H9 (cell line): Measurements from ENCODE around the gene KRTAP6-3. TPM values are rescaled to one million over a fixed set of nuclear protein-coding genes. Genes with fewer than 3 reads are reported as not detected.

Source experiments
- DNase-seq: peaks from one replicate; pipeline ENCODE4 v3.0.0-alpha.2; 2017
- H2AFZ ChIP-seq: one replicate; pipeline ENCODE4 v1.6.1; 2013; ENCODE audit warnings: mild to moderate bottlenecking, low read length, control low read depth, moderate library complexity
- H2AK5ac ChIP-seq: 2 replicates; pipeline ENCODE4 v1.6.1; 2013; ENCODE audit warnings: low read length, control low read depth, mixed read lengths; ENCODE audit not compliant: insufficient read length
- H2BK120ac ChIP-seq: one replicate; pipeline ENCODE4 v1.6.1; 2013; ENCODE audit warnings: low read depth, mild to moderate bottlenecking, low read length, control low read depth, inconsistent platforms; ENCODE audit not compliant: poor library complexity, severe bottlenecking
- H2BK12ac ChIP-seq: 2 replicates; pipeline ENCODE4 v1.6.1; 2013; ENCODE audit warnings: low read length, control low read depth, mixed read lengths, low read depth; ENCODE audit not compliant: insufficient read length
- H2BK15ac ChIP-seq: 2 replicates; pipeline ENCODE4 v1.6.1; 2013; ENCODE audit warnings: low read depth, low read length, control low read depth
- H2BK20ac ChIP-seq: one replicate; pipeline ENCODE4 v1.6.1; 2013; ENCODE audit warnings: low read depth, mild to moderate bottlenecking, low read length, control low read depth, inconsistent platforms; ENCODE audit not compliant: poor library complexity, severe bottlenecking
- H2BK5ac ChIP-seq: 2 replicates; pipeline ENCODE4 v1.6.1; 2013; ENCODE audit warnings: low read length, control low read depth, mixed read lengths; ENCODE audit not compliant: insufficient read length
- H3K14ac ChIP-seq: 2 replicates; pipeline ENCODE4 v1.6.1; 2013; ENCODE audit warnings: low read length, control low read depth; ENCODE audit not compliant: insufficient read depth
- H3K18ac ChIP-seq: 2 replicates; pipeline ENCODE4 v1.6.1; 2013; ENCODE audit warnings: low read depth, mild to moderate bottlenecking, mixed read lengths, low read length, control low read depth; ENCODE audit not compliant: insufficient read length
- H3K23ac ChIP-seq: 2 replicates; pipeline ENCODE4 v1.6.1; 2013; ENCODE audit warnings: low read length, control low read depth, mixed read lengths, low read depth; ENCODE audit not compliant: insufficient read length
- H3K23me2 ChIP-seq: 2 replicates; pipeline ENCODE4 v1.6.1; 2013; ENCODE audit warnings: low read depth, mild to moderate bottlenecking, mixed read lengths, low read length, control low read depth; ENCODE audit not compliant: insufficient read length, poor library complexity, severe bottlenecking
- H3K27ac ChIP-seq: 2 replicates; pipeline ENCODE4 v1.5.1; 2013; ENCODE audit warnings: low read length, control low read depth, mixed read lengths, low read depth; ENCODE audit not compliant: insufficient read length
- H3K27me3 ChIP-seq: 2 replicates; pipeline ENCODE4 v1.6.1; 2013; ENCODE audit warnings: low read length, control low read depth, inconsistent platforms; ENCODE audit not compliant: insufficient read depth
- H3K4ac ChIP-seq: 2 replicates; pipeline ENCODE4 v1.6.1; 2013; ENCODE audit warnings: low read depth, mild to moderate bottlenecking, control low read depth, inconsistent platforms, low read length, moderate library complexity
- H3K4me1 ChIP-seq: 2 replicates; pipeline ENCODE4 v1.6.1; 2013; ENCODE audit warnings: low read length, control low read depth, inconsistent platforms; ENCODE audit not compliant: insufficient read depth
- H3K4me2 ChIP-seq: 2 replicates; pipeline ENCODE4 v1.6.1; 2013; ENCODE audit warnings: low read length, control low read depth, mixed read lengths; ENCODE audit not compliant: insufficient read length, insufficient read depth
- H3K56ac ChIP-seq: 2 replicates; pipeline ENCODE4 v1.6.1; 2013; ENCODE audit warnings: low read depth, mild to moderate bottlenecking, mixed read lengths, low read length, control low read depth; ENCODE audit not compliant: insufficient read length
- H3K79me1 ChIP-seq: 2 replicates; pipeline ENCODE4 v1.6.1; 2013; ENCODE audit warnings: low read depth, mild to moderate bottlenecking, moderate library complexity, low read length, control low read depth, inconsistent platforms; ENCODE audit not compliant: insufficient read depth, poor library complexity, severe bottlenecking
- H3K79me2 ChIP-seq: 2 replicates; pipeline ENCODE4 v1.6.1; 2013; ENCODE audit warnings: low read length, control low read depth, inconsistent platforms; ENCODE audit not compliant: insufficient read depth
- H3K9ac ChIP-seq: 2 replicates; pipeline ENCODE4 v1.6.1; 2013; ENCODE audit warnings: low read length, control low read depth, mixed read lengths; ENCODE audit not compliant: insufficient read length; ENCODE audit errors: extremely low read depth
- H3K9me3 ChIP-seq: one replicate; pipeline ENCODE4 v1.6.1; 2013; ENCODE audit warnings: low read depth, low read length, inconsistent platforms; ENCODE audit not compliant: control insufficient read depth
- H3T11ph ChIP-seq: one replicate; pipeline ENCODE4 v1.6.1; 2013; ENCODE audit warnings: mild to moderate bottlenecking, low read length, control low read depth, inconsistent platforms
- H4K20me1 ChIP-seq: one replicate; pipeline ENCODE4 v1.6.1; 2013; ENCODE audit not compliant: control insufficient read depth, insufficient read length, insufficient read depth
- H4K5ac ChIP-seq: 2 replicates; pipeline ENCODE4 v1.6.1; 2013; ENCODE audit warnings: low read depth, mild to moderate bottlenecking, mixed read lengths, low read length, control low read depth; ENCODE audit not compliant: insufficient read length
- H4K8ac ChIP-seq: replicated peaks from 2 replicates; pipeline ENCODE4 v1.6.1; 2013; ENCODE audit warnings: low read length, control low read depth, mixed read lengths, low read depth; ENCODE audit not compliant: insufficient read length
- H4K91ac ChIP-seq: 2 replicates; pipeline ENCODE4 v1.6.1; 2013; ENCODE audit warnings: low read depth, mild to moderate bottlenecking, moderate library complexity, mixed read lengths, low read length, control low read depth; ENCODE audit not compliant: insufficient read length
- H3K27ac Mint-ChIP-seq, 3 experiments: 2 replicates in 2 of 3; 3 replicates in 1 of 3; pipeline ENCODE4 v1.8.0; 2020 to 2021; ENCODE audit warnings: mixed read lengths in 3 of 3, mild to moderate bottlenecking in 1 of 3, moderate library complexity in 1 of 3
- H3K27me3 Mint-ChIP-seq: 2 replicates; pipeline ENCODE4 v1.8.0; 2021; ENCODE audit warnings: low read depth, mild to moderate bottlenecking, moderate library complexity, mixed read lengths
- H3K36me3 Mint-ChIP-seq, 3 experiments: 2 replicates in 2 of 3; 3 replicates in 1 of 3; pipeline ENCODE4 v1.8.0; 2020 to 2021; ENCODE audit warnings: low read depth in 3 of 3, mixed read lengths in 3 of 3; ENCODE audit not compliant: insufficient read depth in 1 of 3
- H3K4me1 Mint-ChIP-seq, 2 experiments: 2 replicates each; pipeline ENCODE4 v1.8.0; 2020; ENCODE audit warnings: mixed read lengths in 2 of 2
- H3K4me3 Mint-ChIP-seq, 2 experiments: 2 replicates in 1 of 2; 3 replicates in 1 of 2; pipeline ENCODE4 v1.8.0; 2020 to 2021; ENCODE audit warnings: mild to moderate bottlenecking in 2 of 2, mixed read lengths in 2 of 2, moderate library complexity in 1 of 2
- H3K9me3 Mint-ChIP-seq, 2 experiments: 2 replicates in 1 of 2; 3 replicates in 1 of 2; pipeline ENCODE4 v1.8.0; 2020; ENCODE audit warnings: mild to moderate bottlenecking in 2 of 2, mixed read lengths in 2 of 2, moderate library complexity in 1 of 2
- total RNA-seq: library from RNA; stranded (reverse); gene quantifications from 2 replicates; pipeline ENCODE4 v1.2.1, GENCODE V29; 2021
- TF ChIP-seq, protein P1 (sequence below): fragments of 200-600 bp; sonication (generic); conservative IDR thresholded peaks from 3 replicates; pipeline ENCODE4 v1.8.0; 2021; ENCODE audit warnings: antibody characterized with exemption, mild to moderate bottlenecking

Gene KRTAP6-3
- total RNA-seq, 1 experiment from 2014 or later, result not detected

DNA sequence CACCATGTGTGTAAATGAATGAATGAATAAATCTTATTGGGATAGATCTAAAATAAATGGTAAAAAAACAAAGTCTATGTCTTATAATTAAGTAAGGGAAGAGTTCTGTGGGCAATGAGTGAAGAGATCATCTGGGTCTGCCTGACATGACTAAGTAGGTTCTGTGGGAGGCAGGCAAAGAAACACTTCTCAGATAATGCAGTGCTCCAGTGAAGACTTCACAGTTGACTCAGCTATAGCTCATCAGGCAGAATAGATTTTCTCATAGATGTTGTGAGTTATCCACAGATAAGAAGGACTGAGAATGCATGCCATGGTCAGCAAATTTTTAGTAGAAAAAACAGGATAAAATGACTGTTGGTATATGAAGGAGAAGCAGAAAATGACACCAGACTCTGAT, 14.5 kb upstream of the KRTAP6-3 start:
- Histone ChIP-seq H2BK120ac (no peak overlapping the region), H3K79me2 (no peaks in the 10 kb centered on the region), H3K9ac (no peak overlapping the region), H2BK15ac (no peak overlapping the region), H3K9me3 (no peaks in the 10 kb centered on the region), H3K4me2 (no peak overlapping the region), H4K20me1 (no peaks in the 10 kb centered on the region), H2AFZ (no peak overlapping the region), H3K27me3 (no peaks in the 10 kb centered on the region), H2BK5ac (no peak overlapping the region), H3K4ac (no peak overlapping the region), H4K91ac (no peak overlapping the region), H2BK20ac (no peak overlapping the region), H3K23me2 (no peaks in the 10 kb centered on the region), H3K18ac (no peak overlapping the region), H2BK12ac (no peak overlapping the region), H4K5ac (no peak overlapping the region), H3K79me1 (no peaks in the 10 kb centered on the region), H3K23ac (no peak overlapping the region), H3K56ac (no peak overlapping the region), H3T11ph (no peak overlapping the region), H2AK5ac (no peak overlapping the region), H3K14ac (no peak overlapping the region), H4K8ac (no peak overlapping the region), H3K4me1 (no peaks in the 10 kb centered on the region), H3K27ac (no peak overlapping the region)
- DNase-seq, result no peak
- no peak overlapping the region for H3K4me3 Mint-ChIP-seq
- H3K27ac Mint-ChIP-seq, result no peak overlapping the region
- TF ChIP-seq, protein P1, sequence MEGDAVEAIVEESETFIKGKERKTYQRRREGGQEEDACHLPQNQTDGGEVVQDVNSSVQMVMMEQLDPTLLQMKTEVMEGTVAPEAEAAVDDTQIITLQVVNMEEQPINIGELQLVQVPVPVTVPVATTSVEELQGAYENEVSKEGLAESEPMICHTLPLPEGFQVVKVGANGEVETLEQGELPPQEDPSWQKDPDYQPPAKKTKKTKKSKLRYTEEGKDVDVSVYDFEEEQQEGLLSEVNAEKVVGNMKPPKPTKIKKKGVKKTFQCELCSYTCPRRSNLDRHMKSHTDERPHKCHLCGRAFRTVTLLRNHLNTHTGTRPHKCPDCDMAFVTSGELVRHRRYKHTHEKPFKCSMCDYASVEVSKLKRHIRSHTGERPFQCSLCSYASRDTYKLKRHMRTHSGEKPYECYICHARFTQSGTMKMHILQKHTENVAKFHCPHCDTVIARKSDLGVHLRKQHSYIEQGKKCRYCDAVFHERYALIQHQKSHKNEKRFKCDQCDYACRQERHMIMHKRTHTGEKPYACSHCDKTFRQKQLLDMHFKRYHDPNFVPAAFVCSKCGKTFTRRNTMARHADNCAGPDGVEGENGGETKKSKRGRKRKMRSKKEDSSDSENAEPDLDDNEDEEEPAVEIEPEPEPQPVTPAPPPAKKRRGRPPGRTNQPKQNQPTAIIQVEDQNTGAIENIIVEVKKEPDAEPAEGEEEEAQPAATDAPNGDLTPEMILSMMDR, result no peak
- no peaks in the 10 kb centered on the region for H3K4me1 Mint-ChIP-seq
- no peaks in the 10 kb centered on the region; the same call in 1 of the 2 replicates for H3K27me3 Mint-ChIP-seq
- peaks cover 0 to 3% of the 10 kb centered on the region in 2 experiments; a peak in 1 of 5 replicates for H3K9me3 Mint-ChIP-seq
- peaks cover 0 to 10% (median 0%) of the 10 kb centered on the region in 3 experiments; a peak in 2 of 7 replicates for H3K36me3 Mint-ChIP-seq
